ENCODE data around the gene SMIM30. TPM values are rescaled to one million over a fixed set of nuclear protein-coding genes. Genes with fewer than 3 reads are reported as not detected.

Gene SMIM30
- total RNA-seq, 4 donors from 2014 or later = 4.6 to 36.0 (median 30.1) TPM

GRCh38 chr7:113078331-113078730 is 40.0 kb downstream of the SMIM30 start:
- in situ Hi-C loops (cut with MboI; ENCODE audit: low pct_ligation_motif_present in 1 of 4, low pct_unique_long_range_greater_than_20kb in 1 of 4, low sequenced_read_pairs in 3 of 4) = no loop called here
- Histone ChIP-seq H3K4me1 (no peaks in the 10 kb centered on the region), H3K27me3 (no peaks in the 10 kb centered on the region), H3K9me3 (no peaks in the 10 kb centered on the region), H3K27ac (no peak overlapping the region), H3K4me3 (no peak overlapping the region), H3K36me3 (no peaks in the 10 kb centered on the region)
- intact Hi-C loops (cut with DNase I; ENCODE audit: low total_unique reads) = no loop called here
- no peak for DNase-seq
- TF ChIP-seq EP300 (IDR thresholded peaks at IDR 0.05; ENCODE audit: low read depth) = no peak
- TF ChIP-seq POLR2A (IDR thresholded peaks at IDR 0.05) = no peak
- no peak for TF ChIP-seq POLR2AphosphoS5 (IDR thresholded peaks at IDR 0.05)
- TF ChIP-seq, protein P1, sequence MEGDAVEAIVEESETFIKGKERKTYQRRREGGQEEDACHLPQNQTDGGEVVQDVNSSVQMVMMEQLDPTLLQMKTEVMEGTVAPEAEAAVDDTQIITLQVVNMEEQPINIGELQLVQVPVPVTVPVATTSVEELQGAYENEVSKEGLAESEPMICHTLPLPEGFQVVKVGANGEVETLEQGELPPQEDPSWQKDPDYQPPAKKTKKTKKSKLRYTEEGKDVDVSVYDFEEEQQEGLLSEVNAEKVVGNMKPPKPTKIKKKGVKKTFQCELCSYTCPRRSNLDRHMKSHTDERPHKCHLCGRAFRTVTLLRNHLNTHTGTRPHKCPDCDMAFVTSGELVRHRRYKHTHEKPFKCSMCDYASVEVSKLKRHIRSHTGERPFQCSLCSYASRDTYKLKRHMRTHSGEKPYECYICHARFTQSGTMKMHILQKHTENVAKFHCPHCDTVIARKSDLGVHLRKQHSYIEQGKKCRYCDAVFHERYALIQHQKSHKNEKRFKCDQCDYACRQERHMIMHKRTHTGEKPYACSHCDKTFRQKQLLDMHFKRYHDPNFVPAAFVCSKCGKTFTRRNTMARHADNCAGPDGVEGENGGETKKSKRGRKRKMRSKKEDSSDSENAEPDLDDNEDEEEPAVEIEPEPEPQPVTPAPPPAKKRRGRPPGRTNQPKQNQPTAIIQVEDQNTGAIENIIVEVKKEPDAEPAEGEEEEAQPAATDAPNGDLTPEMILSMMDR (IDR thresholded peaks at IDR 0.05) = no peak
- WGBS, 2 donors (ENCODE audit: low coverage in 1 of 2) = 76 to 100% methylated on average over 2 of the region's 2 CpGs

DNA sequence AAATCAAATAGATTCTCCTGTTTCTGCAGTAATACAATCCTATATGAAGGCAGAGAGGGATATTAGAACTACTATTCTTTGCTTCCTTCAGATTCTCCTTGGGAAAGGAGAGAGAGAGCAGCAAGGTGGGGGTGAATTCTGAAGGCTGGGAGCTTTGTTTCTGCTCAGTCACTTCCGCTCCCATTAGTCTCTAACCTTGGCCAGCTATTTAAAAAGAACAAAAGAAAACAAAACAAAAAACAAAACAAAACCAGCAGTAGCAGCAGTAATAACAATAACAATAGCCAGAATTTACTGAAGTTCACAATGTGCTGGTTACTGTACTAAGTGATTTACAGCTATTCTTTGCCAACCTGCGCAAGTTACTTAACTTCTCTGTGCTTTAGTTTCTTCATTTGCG is 41.7 kb downstream of the SMIM30 start:
- no peaks in the 10 kb centered on the region for H3K36me3 ChIP-seq
- no peaks in the 10 kb centered on the region for H3K27me3 ChIP-seq
- H3K27ac ChIP-seq = no peak overlapping the region
- in situ Hi-C loops (cut with MboI; ENCODE audit: low pct_ligation_motif_present in 1 of 4, low pct_unique_long_range_greater_than_20kb in 1 of 4, low sequenced_read_pairs in 3 of 4) = no loop called here
- no peaks in the 10 kb centered on the region for H3K9me3 ChIP-seq
- intact Hi-C loops (cut with DNase I; ENCODE audit: low total_unique reads) = no loop called here
- no peak overlapping the region for H3K4me3 ChIP-seq
- TF ChIP-seq POLR2A (IDR thresholded peaks at IDR 0.05) (no peak), EP300 (IDR thresholded peaks at IDR 0.05; ENCODE audit: low read depth) (no peak), POLR2AphosphoS5 (IDR thresholded peaks at IDR 0.05) (no peak)
- TF ChIP-seq, protein P1 (IDR thresholded peaks at IDR 0.05) = no peak
- WGBS, 2 donors (ENCODE audit: low coverage in 1 of 2) = 87 to 93% methylated on average over 3 of the region's 3 CpGs
- no peak for DNase-seq
- H3K4me1 ChIP-seq = no peaks in the 10 kb centered on the region

GRCh38 chr7:113071465-113071864 is 46.9 kb downstream of the SMIM30 start:
- Histone ChIP-seq H3K4me3 (no peak overlapping the region), H3K36me3 (no peaks in the 10 kb centered on the region), H3K27me3 (no peaks in the 10 kb centered on the region), H3K4me1 (no peaks in the 10 kb centered on the region), H3K9me3 (no peaks in the 10 kb centered on the region), H3K27ac (no peak overlapping the region)
- intact Hi-C loops (cut with DNase I; ENCODE audit: low total_unique reads) = no loop called here
- WGBS, 2 donors (ENCODE audit: low coverage in 1 of 2) = 0 to 4% methylated on average over 1 of the region's 1 CpG
- DNase-seq = peak; percentile 19
- TF ChIP-seq EP300 (IDR thresholded peaks at IDR 0.05; ENCODE audit: low read depth) = no peak
- TF ChIP-seq POLR2A (IDR thresholded peaks at IDR 0.05) = no peak
- no peak for TF ChIP-seq POLR2AphosphoS5 (IDR thresholded peaks at IDR 0.05)
- TF ChIP-seq, protein P1 (IDR thresholded peaks at IDR 0.05) = no peak
- in situ Hi-C loops (cut with MboI; ENCODE audit: low pct_ligation_motif_present in 1 of 4, low pct_unique_long_range_greater_than_20kb in 1 of 4, low sequenced_read_pairs in 3 of 4) = no loop called here

Other genes with a start within 250 kb of the SMIM30 start
- gene GPR85, start 31.7 kb downstream of the SMIM30 start, total RNA-seq = under 1 TPM in 2 of 4 donors, not detected in 2; 0.16 to 0.27 TPM